Right lobe of liver (tissue), 6 donors: Measurements from ENCODE around the gene DAGLA. TPM values are rescaled to one million over a fixed set of nuclear protein-coding genes. Genes with fewer than 3 reads are reported as not detected.

Source experiments
- ATAC-seq, 4 donors: fragments of 200-7000 bp; cut with Tn5 transposase; one replicate each; pipeline ENCODE4 v1.9.1; 2020; ENCODE audit warnings: mild to moderate bottlenecking in 4 of 4, moderate library complexity in 4 of 4
- DNase-seq, 3 donors: peaks; one replicate each; pipeline ENCODE4 v3.0.0-alpha.2; 2020
- H3K27ac ChIP-seq, 3 donors: fragments of 200-600 bp; one replicate each; pipeline ENCODE4 v1.8.0; 2022
- H3K27me3 ChIP-seq, 2 donors: fragments of 200-600 bp; one replicate each; pipeline ENCODE4 v1.8.0; 2022
- H3K36me3 ChIP-seq, 4 donors: fragments of 200-600 bp; sonication (generic) in 1 of 4; one replicate each; pipeline versions ENCODE4 v1.5.1 to v1.8.0; 2017 to 2022; ENCODE audit warnings: control low read depth in 1 of 4
- H3K4me1 ChIP-seq, 4 donors: fragments of 200-600 bp; sonication (generic) in 1 of 4; one replicate each; pipeline versions ENCODE4 v1.5.1 to v1.8.0; 2017 to 2022; ENCODE audit warnings: control low read depth in 1 of 4
- H3K4me3 ChIP-seq, 3 donors: fragments of 200-600 bp; one replicate each; pipeline ENCODE4 v1.8.0; 2022
- H3K9me3 ChIP-seq, 4 donors: fragments of 200-600 bp; sonication (generic) in 1 of 4; one replicate each; pipeline versions ENCODE4 v1.5.1 to v1.8.0; 2017 to 2022; ENCODE audit warnings: control low read depth in 1 of 4
- POLR2A ChIP-seq: fragments of 450-650 bp; IDR thresholded peaks from one replicate; pipeline ENCODE4 v1.6.1; 2017; ENCODE audit warnings: antibody characterized with exemption, mild to moderate bottlenecking
- WGBS: methylation state at CpG from one replicate; pipeline ENCODE4 v1.1.6; 2018; ENCODE audit warnings: low coverage, low lambda C conversion rate; ENCODE audit not compliant: insufficient coverage; ENCODE audit errors: missing lambda C conversion rate; 5-methylcytosine and 5-hydroxymethylcytosine counted together
- intact Hi-C, 2 donors: fragments of 100-400 bp; cut with DNase I; formaldehyde crosslinking; loops; one replicate each; pipeline versions ENCODE4 v1.11.2 to v1.14.1; 2022
- total RNA-seq, 6 experiments: library from RNA; depleted of rRNA in 2 of 6; stranded (reverse); fragments of >200 nt in 2 of 6; fragmentation: NEBNext Ultra II Directional in 3 of 6; extraction: Animal tissue kit (Norgen Biotek cat#: 25700) in 3 of 6; gene quantifications; one replicate each; pipeline versions ENCODE4 v1.1.0 to v1.2.4, GENCODE V29; 2016 to 2023
- TF ChIP-seq, protein P1 (sequence below), 4 donors: fragments of 200-600 bp in 3 of 4; fragments of 450-650 bp in 1 of 4; IDR thresholded peaks; one replicate each; pipeline versions ENCODE4 v1.5.1 to v1.8.0; 2016 to 2022; ENCODE audit warnings: antibody characterized with exemption in 4 of 4, mild to moderate bottlenecking in 2 of 4
- donor health status: DM: no; HTN: yes; CAD: no.
- donor health status: DM: no; HTN: no; CAD: no.
- donor health status: DM: no; HTN: no; CAD: no.
- donor health status: DM: no; HTN: yes; CAD: no.
- donor health status: DM: no; HTN: yes; CAD: no.

DAGLA gene
- total RNA-seq, 6 experiments from 2014 or later, result 0.33 to 5.5 (median 0.79) TPM

DNA sequence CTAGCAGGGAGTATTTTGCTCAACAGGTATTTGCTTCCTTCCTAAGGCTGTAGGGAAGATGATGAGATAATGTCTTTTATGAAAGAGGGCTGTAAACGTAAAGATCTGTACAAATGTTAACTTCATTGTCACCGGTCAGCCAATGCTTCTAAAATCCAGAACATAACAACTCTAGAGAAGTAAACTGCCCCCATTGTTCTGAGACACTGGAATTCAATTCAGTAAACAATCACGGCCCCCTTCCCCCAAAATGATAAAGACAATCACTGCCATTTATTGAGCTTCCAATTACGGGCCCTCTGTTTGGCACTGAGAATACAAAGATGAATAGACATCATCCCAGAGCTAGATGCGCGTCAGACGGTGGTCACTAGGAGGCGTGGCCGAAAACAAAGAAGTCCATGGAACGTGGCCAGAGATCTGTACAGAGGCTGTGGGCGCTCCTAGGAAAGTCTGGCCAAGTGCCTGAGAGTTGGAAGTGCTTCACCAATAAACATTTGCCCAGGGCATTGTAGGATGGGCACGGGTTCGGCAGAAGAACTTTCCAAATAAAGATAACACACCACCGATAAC, 111.6 kb downstream of the DAGLA start:
- WGBS, result 3% methylated on average over 13 of the region's 14 CpGs
- intact Hi-C loops, result loop anchor here (10.0 kb wide), 2 partner anchors 153 to 283 kb away; no protein-coding TSS in a partner anchor
- DNase-seq (peak in 1 of 3 donors; percentile 51), ATAC-seq (peak; percentile 27 to 62 (median 40))
- Histone ChIP-seq H3K4me1 (peaks cover 0 to 13% (median 3%) of the 10 kb centered on the region in 4 donors), H3K36me3 (peaks cover 0 to 31% (median 15%) of the 10 kb centered on the region in 4 donors), H3K27ac (peak overlapping the region; percentile 97 to 98 (median 98)), H3K9me3 (no peaks in the 10 kb centered on the region), H3K27me3 (no peaks in the 10 kb centered on the region), H3K4me3 (peak overlapping the region; percentile 67 to 97 (median 76))
- TF ChIP-seq, protein P1, sequence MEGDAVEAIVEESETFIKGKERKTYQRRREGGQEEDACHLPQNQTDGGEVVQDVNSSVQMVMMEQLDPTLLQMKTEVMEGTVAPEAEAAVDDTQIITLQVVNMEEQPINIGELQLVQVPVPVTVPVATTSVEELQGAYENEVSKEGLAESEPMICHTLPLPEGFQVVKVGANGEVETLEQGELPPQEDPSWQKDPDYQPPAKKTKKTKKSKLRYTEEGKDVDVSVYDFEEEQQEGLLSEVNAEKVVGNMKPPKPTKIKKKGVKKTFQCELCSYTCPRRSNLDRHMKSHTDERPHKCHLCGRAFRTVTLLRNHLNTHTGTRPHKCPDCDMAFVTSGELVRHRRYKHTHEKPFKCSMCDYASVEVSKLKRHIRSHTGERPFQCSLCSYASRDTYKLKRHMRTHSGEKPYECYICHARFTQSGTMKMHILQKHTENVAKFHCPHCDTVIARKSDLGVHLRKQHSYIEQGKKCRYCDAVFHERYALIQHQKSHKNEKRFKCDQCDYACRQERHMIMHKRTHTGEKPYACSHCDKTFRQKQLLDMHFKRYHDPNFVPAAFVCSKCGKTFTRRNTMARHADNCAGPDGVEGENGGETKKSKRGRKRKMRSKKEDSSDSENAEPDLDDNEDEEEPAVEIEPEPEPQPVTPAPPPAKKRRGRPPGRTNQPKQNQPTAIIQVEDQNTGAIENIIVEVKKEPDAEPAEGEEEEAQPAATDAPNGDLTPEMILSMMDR (IDR thresholded peaks at IDR 0.05), result peak in 1 of 4 donors; percentile 2
- TF ChIP-seq POLR2A, result no peak

GRCh38 chr11:61792310-61793082, 112.3 kb downstream of the DAGLA start, which contains the start of the genes FEN1 and TMEM258:
FEN1 (plus strand) TSS chr11:61792911; CDS start chr11:61795362, 2,451 bp downstream.
TMEM258 (minus strand) TSS chr11:61792599; CDS start chr11:61792558, 41 bp downstream.
- peaks cover 0 to 16% (median 3%) of the 10 kb centered on the region in 4 donors for H3K4me1 ChIP-seq
- peak within 1 kb of the TSS; percentile 97 to 98 (median 98) for H3K27ac ChIP-seq
- no peaks in the 10 kb centered on the region for H3K27me3 ChIP-seq
- intact Hi-C loops, result loop anchor here (10.0 kb wide), 2 partner anchors 152 to 282 kb away; no protein-coding TSS in a partner anchor
- H3K4me3 ChIP-seq, result peak within 1 kb of the TSS; percentile 67 to 97 (median 76)
- TF ChIP-seq, protein P1 (IDR thresholded peaks at IDR 0.05), result peak in 1 of 4 donors; percentile 16
- peak; percentile 64 for TF ChIP-seq POLR2A
- peaks cover 0 to 25% (median 12%) of the 10 kb centered on the region in 4 donors for H3K36me3 ChIP-seq
- 0% methylated on average over 10 of the region's 61 CpGs for WGBS
- peak; percentile 89 to 92 (median 91) for DNase-seq
- peak; percentile 86 to 92 (median 91) for ATAC-seq
- H3K9me3 ChIP-seq, result no peaks in the 10 kb centered on the region

DNA sequence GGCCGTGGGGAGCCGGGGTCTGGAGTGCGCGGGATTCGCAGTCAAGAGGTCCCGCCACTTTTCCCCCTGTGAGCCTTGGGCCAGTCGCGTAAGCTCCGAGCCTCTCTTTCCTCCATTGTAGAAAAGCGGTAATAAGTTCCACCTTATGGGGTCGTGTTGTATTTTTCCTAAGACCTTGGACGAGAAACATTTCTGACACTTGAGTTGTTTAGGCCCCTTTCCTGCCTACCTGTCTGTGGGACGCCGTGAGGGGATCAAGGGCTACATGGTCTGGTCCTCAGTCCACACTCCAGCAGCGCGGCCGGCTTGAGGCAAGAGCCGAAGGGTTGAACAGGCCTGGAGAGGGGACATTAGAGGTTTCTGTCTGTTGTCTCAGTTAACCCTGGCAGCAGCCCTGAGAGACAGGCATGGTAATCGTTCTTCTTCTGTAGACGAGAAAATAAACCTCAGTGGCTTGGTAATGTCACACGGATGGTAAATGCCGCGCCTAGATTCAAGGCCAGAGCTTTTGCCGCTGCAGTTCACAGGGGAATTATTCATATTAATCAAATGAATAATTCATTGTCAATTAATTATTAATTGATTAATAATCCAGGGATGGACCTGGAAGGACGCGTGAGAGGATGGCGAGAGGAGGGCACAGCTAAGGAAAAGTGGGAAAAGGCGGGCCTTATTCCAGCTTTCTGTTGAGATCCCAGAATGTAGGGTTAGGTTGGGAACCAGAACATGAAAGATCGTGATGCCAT, 113.1 kb downstream of the DAGLA start:
- no peak for DNase-seq
- ATAC-seq, result no peak
- Histone ChIP-seq H3K27me3 (no peaks in the 10 kb centered on the region), H3K4me3 (peak overlapping the region; percentile 67 to 97 (median 76)), H3K27ac (peak overlapping the region; percentile 97 to 98 (median 98)), H3K4me1 (peaks cover 0 to 20% (median 3%) of the 10 kb centered on the region in 4 donors), H3K9me3 (no peaks in the 10 kb centered on the region), H3K36me3 (peaks cover 0 to 18% (median 10%) of the 10 kb centered on the region in 4 donors)
- intact Hi-C loops, result loop anchor here (10.0 kb wide), 2 partner anchors 152 to 282 kb away; no protein-coding TSS in a partner anchor
- TF ChIP-seq POLR2A, result no peak
- TF ChIP-seq, protein P1 (IDR thresholded peaks at IDR 0.05), result no peak
- 3% methylated on average over 23 of the region's 29 CpGs for WGBS

- 46% methylated on average over 3 of the region's 3 CpGs for WGBS
- DNase-seq, result no peak
- TF ChIP-seq POLR2A, result no peak
- TF ChIP-seq, protein P1 (IDR thresholded peaks at IDR 0.05), result no peak
- no peaks in the 10 kb centered on the region for H3K9me3 ChIP-seq
- H3K27me3 ChIP-seq, result no peaks in the 10 kb centered on the region
- no peak overlapping the region for H3K27ac ChIP-seq
- H3K36me3 ChIP-seq, result peaks cover 0 to 13% (median 7%) of the 10 kb centered on the region in 4 donors
- H3K4me3 ChIP-seq, result no peak overlapping the region
- intact Hi-C loops, result loop anchor here (10.0 kb wide), 2 partner anchors 151 to 281 kb away; no protein-coding TSS in a partner anchor
- peaks cover 0 to 20% (median 3%) of the 10 kb centered on the region in 4 donors for H3K4me1 ChIP-seq
- no peak for ATAC-seq
These were observed 113.6 kb downstream of the DAGLA start for GRCh38 chr11:61793829-61794204.
